Stimulated activated CD4-positive, alpha-beta T cell treated with anti-CD3 and anti-CD28 coated beads, Interleukin-2, amount 100 ng/mL, for 48 hours (primary cell): Measurements from ENCODE around the gene LGALS3.

ENCODE experiments used
- DNase-seq, 2 donors: peaks; one replicate each; pipeline ENCODE4 v3.0.0-alpha.2; 2020

The LGALS3 gene

DNA sequence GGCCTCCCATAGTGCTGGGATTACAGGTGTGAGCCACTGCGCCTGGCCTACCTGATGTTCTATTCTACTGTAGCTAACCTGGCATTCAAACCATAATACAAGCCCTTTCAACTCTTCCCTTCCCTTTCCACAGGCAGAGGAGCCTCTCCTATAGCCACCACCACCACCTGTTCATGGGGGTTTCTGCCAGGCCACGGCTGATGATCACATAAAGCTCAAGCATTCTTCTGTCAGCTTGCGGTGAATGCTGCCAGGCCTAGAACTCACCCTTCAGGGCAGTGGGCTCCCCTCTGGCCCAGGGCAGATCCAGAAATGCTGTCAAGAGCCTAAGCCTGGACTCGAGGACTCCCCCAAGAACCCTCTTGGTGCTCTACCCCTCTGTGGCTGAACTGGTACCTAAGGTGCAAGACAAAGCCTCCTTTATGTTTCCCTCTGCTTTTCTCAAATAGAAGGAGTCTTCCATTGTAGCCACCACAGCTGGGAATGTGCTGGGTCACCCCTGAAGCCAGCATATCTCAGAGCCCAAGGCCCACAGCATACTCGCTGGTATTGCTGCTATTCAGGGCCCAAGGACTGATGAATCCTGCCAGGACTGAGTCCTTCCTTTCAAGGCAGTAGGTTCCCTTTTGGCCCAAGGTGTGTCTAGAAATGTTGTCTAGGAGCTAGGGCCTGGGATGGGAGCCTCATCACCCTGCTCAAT is 65.8 kb downstream of the LGALS3 start:
- DNase-seq = no peak
